ENCODE measurements around the gene MRPL23. TPM values are rescaled to one million over a fixed set of nuclear protein-coding genes. Genes with fewer than 3 reads are reported as not detected.

Gene MRPL23
- total RNA-seq, 2 donors from 2014 or later, result 69.9 to 109 TPM

- no CpG with 5 or more reads among the region's 28 CpGs for WGBS, 2 experiments (ENCODE audit: insufficient coverage in 1 of 2, insufficient read length in 1 of 2)
- no peaks in the 10 kb centered on the region for H3K36me3 Mint-ChIP-seq (ENCODE audit: low read depth)
- H3K9me3 ChIP-seq (ENCODE audit: control insufficient read depth, low read length), result no peaks in the 10 kb centered on the region
- H3K36me3 ChIP-seq (ENCODE audit: control insufficient read depth, insufficient read depth, low read length), result no peaks in the 10 kb centered on the region
- H3K27ac ChIP-seq (ENCODE audit: low read depth, low read length), result no peak overlapping the region
- no peaks in the 10 kb centered on the region for H3K4me1 Mint-ChIP-seq
- no peak overlapping the region for H3K9ac ChIP-seq (ENCODE audit: extremely low read depth, low read length, poor library complexity, severe bottlenecking)
- H3K4me3 Mint-ChIP-seq, result no peak overlapping the region
- no peak overlapping the region for H3K27ac Mint-ChIP-seq
- no peak for DNase-seq
- no peak overlapping the region for H3K4me3 ChIP-seq (ENCODE audit: low read length)
- H3K9me3 Mint-ChIP-seq, result no peaks in the 10 kb centered on the region
- no peak for TF ChIP-seq CTCF (conservative IDR thresholded peaks at IDR 0.05)
- H3K27me3 ChIP-seq (ENCODE audit: control insufficient read depth, insufficient read depth, low read length, poor library complexity, severe bottlenecking), result no peaks in the 10 kb centered on the region
- H3K4me1 ChIP-seq (ENCODE audit: control insufficient read depth, insufficient read depth, low read length), result no peaks in the 10 kb centered on the region
- no peaks in the 10 kb centered on the region for H3K27me3 Mint-ChIP-seq (ENCODE audit: insufficient read depth)
Measured at GRCh38 chr11:1998290-1998689, 51.2 kb downstream of the MRPL23 start.

DNA sequence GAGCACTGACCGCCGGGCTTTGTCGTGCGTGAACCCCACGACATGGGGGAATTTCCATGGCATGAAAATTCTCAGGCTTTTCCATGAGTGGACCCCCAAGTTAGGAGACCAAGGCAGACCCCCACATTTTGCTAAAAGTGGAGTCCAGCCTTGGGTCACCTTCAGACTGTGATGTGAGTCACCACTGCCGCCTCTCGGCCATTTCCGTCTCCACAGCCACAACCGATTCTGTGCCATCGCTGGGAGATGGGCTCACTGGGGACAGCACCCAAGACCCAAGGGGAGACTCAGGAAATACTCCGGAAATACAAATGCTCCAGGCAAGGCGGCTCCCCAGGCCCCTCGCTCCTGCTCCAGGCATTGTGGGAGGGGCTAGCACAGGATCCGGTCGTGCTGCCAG is 51.7 kb downstream of the MRPL23 start:
- H3K27ac ChIP-seq (ENCODE audit: low read depth, low read length), result no peak overlapping the region
- no peaks in the 10 kb centered on the region for H3K9me3 Mint-ChIP-seq
- H3K36me3 Mint-ChIP-seq (ENCODE audit: low read depth), result no peaks in the 10 kb centered on the region
- no peak for DNase-seq
- no peak for TF ChIP-seq CTCF (conservative IDR thresholded peaks at IDR 0.05)
- no peak overlapping the region for H3K27ac Mint-ChIP-seq
- H3K9ac ChIP-seq (ENCODE audit: extremely low read depth, low read length, poor library complexity, severe bottlenecking), result no peak overlapping the region
- H3K9me3 ChIP-seq (ENCODE audit: control insufficient read depth, low read length), result no peaks in the 10 kb centered on the region
- WGBS, 2 experiments (ENCODE audit: insufficient coverage in 1 of 2, insufficient read length in 1 of 2), result no CpG with 5 or more reads among the region's 15 CpGs
- no peaks in the 10 kb centered on the region for H3K27me3 ChIP-seq (ENCODE audit: control insufficient read depth, insufficient read depth, low read length, poor library complexity, severe bottlenecking)
- H3K36me3 ChIP-seq (ENCODE audit: control insufficient read depth, insufficient read depth, low read length), result no peaks in the 10 kb centered on the region
- H3K4me3 ChIP-seq (ENCODE audit: low read length), result no peak overlapping the region
- H3K4me1 Mint-ChIP-seq, result no peaks in the 10 kb centered on the region
- H3K4me1 ChIP-seq (ENCODE audit: control insufficient read depth, insufficient read depth, low read length), result no peaks in the 10 kb centered on the region
- no peak overlapping the region for H3K4me3 Mint-ChIP-seq
- H3K27me3 Mint-ChIP-seq (ENCODE audit: insufficient read depth), result no peaks in the 10 kb centered on the region

GRCh38 chr11:2002042-2002776 is 55.1 kb downstream of the MRPL23 start:
- no peak overlapping the region for H3K4me3 ChIP-seq (ENCODE audit: low read length)
- no peak overlapping the region for H3K9ac ChIP-seq (ENCODE audit: extremely low read depth, low read length, poor library complexity, severe bottlenecking)
- H3K4me3 Mint-ChIP-seq, result no peak overlapping the region
- H3K27ac ChIP-seq (ENCODE audit: low read depth, low read length), result no peak overlapping the region
- H3K27me3 Mint-ChIP-seq (ENCODE audit: insufficient read depth), result no peaks in the 10 kb centered on the region
- WGBS, 2 experiments (ENCODE audit: insufficient coverage in 1 of 2, insufficient read length in 1 of 2), result no CpG with 5 or more reads among the region's 42 CpGs
- TF ChIP-seq CTCF (conservative IDR thresholded peaks at IDR 0.05), result no peak
- no peaks in the 10 kb centered on the region for H3K9me3 ChIP-seq (ENCODE audit: control insufficient read depth, low read length)
- H3K4me1 Mint-ChIP-seq, result no peaks in the 10 kb centered on the region
- H3K9me3 Mint-ChIP-seq, result no peaks in the 10 kb centered on the region
- H3K36me3 ChIP-seq (ENCODE audit: control insufficient read depth, insufficient read depth, low read length), result no peaks in the 10 kb centered on the region
- H3K4me1 ChIP-seq (ENCODE audit: control insufficient read depth, insufficient read depth, low read length), result no peaks in the 10 kb centered on the region
- DNase-seq, result no peak
- no peak overlapping the region for H3K27ac Mint-ChIP-seq
- no peaks in the 10 kb centered on the region for H3K36me3 Mint-ChIP-seq (ENCODE audit: low read depth)
- H3K27me3 ChIP-seq (ENCODE audit: control insufficient read depth, insufficient read depth, low read length, poor library complexity, severe bottlenecking), result no peaks in the 10 kb centered on the region
